MCF 10A (cell line): ENCODE measurements around the gene TRIM44. TPM values are rescaled to one million over a fixed set of nuclear protein-coding genes. Genes with fewer than 3 reads are reported as not detected.

Source experiments
- BruUV-seq: library from RNA; stranded (reverse); fragments of 400-500 nt; replicated peaks from 2 replicates; lab custom pipeline; 2021; lab: Mats Ljungman, UMichigan
- CTCF ChIA-PET: fragments of 300-600 bp; sonication (Branson Sonifier 250); formaldehyde crosslinking; extraction: SDS; loops from one replicate; lab custom pipeline; 2021; ENCODE audit warnings: antibody characterized with exemption, inconsistent platforms; lab: Yijun Ruan, JAX
- POLR2A ChIA-PET: fragments of 300-600, 350-650 bp; sonication (Branson Sonifier 250); formaldehyde crosslinking; extraction: SDS; loops from one replicate; lab custom pipeline; 2020; ENCODE audit warnings: antibody characterized with exemption, inconsistent platforms; lab: Yijun Ruan, JAX
- DNase-seq: peaks from one replicate; pipeline ENCODE4 v3.0.0-alpha.2; 2018; ENCODE audit not compliant: unreplicated experiment
- H3K27ac Mint-ChIP-seq: one replicate; pipeline ENCODE4 v1.8.0; 2022; ENCODE audit warnings: mild to moderate bottlenecking, low read depth, mixed read lengths; ENCODE audit not compliant: unreplicated experiment
- H3K27me3 Mint-ChIP-seq: one replicate; pipeline ENCODE4 v1.8.0; 2022; ENCODE audit warnings: mixed read lengths; ENCODE audit not compliant: insufficient read depth, unreplicated experiment
- H3K36me3 Mint-ChIP-seq: one replicate; pipeline ENCODE4 v1.8.0; 2022; ENCODE audit warnings: mild to moderate bottlenecking, moderate library complexity, mixed read lengths; ENCODE audit not compliant: insufficient read depth, unreplicated experiment
- H3K4me1 Mint-ChIP-seq: one replicate; pipeline ENCODE4 v1.8.0; 2022; ENCODE audit warnings: mixed read lengths; ENCODE audit not compliant: insufficient read depth, unreplicated experiment
- H3K4me3 Mint-ChIP-seq: one replicate; pipeline ENCODE4 v1.8.0; 2022; ENCODE audit warnings: mild to moderate bottlenecking, moderate library complexity, mixed read lengths; ENCODE audit not compliant: unreplicated experiment
- H3K9me3 Mint-ChIP-seq: one replicate; pipeline ENCODE4 v1.8.0; 2022; ENCODE audit warnings: mixed read lengths; ENCODE audit not compliant: unreplicated experiment
- CTCF ChIP-seq: fragments of 200-600 bp; IDR thresholded peaks from one replicate; pipeline ENCODE4 v1.8.0; 2022; ENCODE audit warnings: antibody characterized with exemption, mild to moderate bottlenecking; ENCODE audit not compliant: unreplicated experiment
- intact Hi-C: fragments of 100-400 bp; cut with micrococcal nuclease; formaldehyde crosslinking; loops from 2 replicates; pipeline ENCODE4 v1.14.1; 2022
- total RNA-seq: library from RNA; stranded (reverse); gene quantifications from 2 replicates; pipeline ENCODE4 v1.2.3, GENCODE V29; 2022

TRIM44 gene
- total RNA-seq, 1 experiment from 2014 or later = 103 TPM

- no peak for TF ChIP-seq CTCF
- H3K36me3 Mint-ChIP-seq = no peaks in the 10 kb centered on the region
- intact Hi-C loops = no loop called here
- CTCF ChIA-PET = interaction anchor here (1.0 to 1.1 kb wide), 2 partner anchors 16 to 36 kb away, joined by 3 to 4 read pairs; no protein-coding TSS in a partner anchor
- no peak overlapping the region for H3K27ac Mint-ChIP-seq
- BruUV-seq = no TSS peak
- H3K4me1 Mint-ChIP-seq = no peaks in the 10 kb centered on the region
- no peaks in the 10 kb centered on the region for H3K27me3 Mint-ChIP-seq
- no peaks in the 10 kb centered on the region for H3K9me3 Mint-ChIP-seq
- no peak overlapping the region for H3K4me3 Mint-ChIP-seq
- POLR2A ChIA-PET = no interaction called here
- DNase-seq = no peak
These were observed 188.8 kb downstream of the TRIM44 start for GRCh38 chr11:35851342-35851741.

- no peaks in the 10 kb centered on the region for H3K9me3 Mint-ChIP-seq
- intact Hi-C loops = no loop called here
- no peak for TF ChIP-seq CTCF
- H3K27ac Mint-ChIP-seq = no peak overlapping the region
- no peaks in the 10 kb centered on the region for H3K36me3 Mint-ChIP-seq
- ChIA-PET CTCF (interaction anchor here (0.6 to 1.3 kb wide), 3 partner anchors 17 to 36 kb away, joined by 3 to 7 read pairs (median 3); no protein-coding TSS in a partner anchor), POLR2A (no interaction called here)
- no TSS peak for BruUV-seq
- no peak overlapping the region for H3K4me3 Mint-ChIP-seq
- H3K27me3 Mint-ChIP-seq = no peaks in the 10 kb centered on the region
- DNase-seq = no peak
- H3K4me1 Mint-ChIP-seq = no peaks in the 10 kb centered on the region
These were observed 189.5 kb downstream of the TRIM44 start for GRCh38 chr11:35852056-35852455.

- intact Hi-C loops = no loop called here
- ChIA-PET CTCF (no interaction called here), POLR2A (no interaction called here)
- no TSS peak for BruUV-seq
- Mint-ChIP-seq H3K4me3 (no peak overlapping the region), H3K27me3 (no peaks in the 10 kb centered on the region), H3K27ac (no peak overlapping the region), H3K36me3 (no peaks in the 10 kb centered on the region), H3K4me1 (no peaks in the 10 kb centered on the region), H3K9me3 (no peaks in the 10 kb centered on the region)
- no peak for DNase-seq
- TF ChIP-seq CTCF = no peak
These were observed 191.4 kb downstream of the TRIM44 start for GRCh38 chr11:35853971-35854370.

- DNase-seq = no peak
- no peak overlapping the region for H3K27ac Mint-ChIP-seq
- no peaks in the 10 kb centered on the region for H3K27me3 Mint-ChIP-seq
- no peak for TF ChIP-seq CTCF
- no peak overlapping the region for H3K4me3 Mint-ChIP-seq
- ChIA-PET POLR2A (no interaction called here), CTCF (no interaction called here)
- no TSS peak for BruUV-seq
- H3K36me3 Mint-ChIP-seq = peaks cover 2% of the 10 kb centered on the region
- no peaks in the 10 kb centered on the region for H3K9me3 Mint-ChIP-seq
- intact Hi-C loops = no loop called here
- no peaks in the 10 kb centered on the region for H3K4me1 Mint-ChIP-seq
These were observed 193.1 kb downstream of the TRIM44 start for GRCh38 chr11:35855671-35856070.
